HG03135 (cell line): ENCODE results near the gene MADCAM1.

ENCODE experiments used
- ATAC-seq: cut with Tn5 transposase; IDR thresholded peaks from one replicate; pipeline ENCODE4 v1.9.1; 2021; ENCODE audit warnings: mild to moderate bottlenecking, moderate library complexity; ENCODE audit not compliant: unreplicated experiment

MADCAM1 gene

DNA sequence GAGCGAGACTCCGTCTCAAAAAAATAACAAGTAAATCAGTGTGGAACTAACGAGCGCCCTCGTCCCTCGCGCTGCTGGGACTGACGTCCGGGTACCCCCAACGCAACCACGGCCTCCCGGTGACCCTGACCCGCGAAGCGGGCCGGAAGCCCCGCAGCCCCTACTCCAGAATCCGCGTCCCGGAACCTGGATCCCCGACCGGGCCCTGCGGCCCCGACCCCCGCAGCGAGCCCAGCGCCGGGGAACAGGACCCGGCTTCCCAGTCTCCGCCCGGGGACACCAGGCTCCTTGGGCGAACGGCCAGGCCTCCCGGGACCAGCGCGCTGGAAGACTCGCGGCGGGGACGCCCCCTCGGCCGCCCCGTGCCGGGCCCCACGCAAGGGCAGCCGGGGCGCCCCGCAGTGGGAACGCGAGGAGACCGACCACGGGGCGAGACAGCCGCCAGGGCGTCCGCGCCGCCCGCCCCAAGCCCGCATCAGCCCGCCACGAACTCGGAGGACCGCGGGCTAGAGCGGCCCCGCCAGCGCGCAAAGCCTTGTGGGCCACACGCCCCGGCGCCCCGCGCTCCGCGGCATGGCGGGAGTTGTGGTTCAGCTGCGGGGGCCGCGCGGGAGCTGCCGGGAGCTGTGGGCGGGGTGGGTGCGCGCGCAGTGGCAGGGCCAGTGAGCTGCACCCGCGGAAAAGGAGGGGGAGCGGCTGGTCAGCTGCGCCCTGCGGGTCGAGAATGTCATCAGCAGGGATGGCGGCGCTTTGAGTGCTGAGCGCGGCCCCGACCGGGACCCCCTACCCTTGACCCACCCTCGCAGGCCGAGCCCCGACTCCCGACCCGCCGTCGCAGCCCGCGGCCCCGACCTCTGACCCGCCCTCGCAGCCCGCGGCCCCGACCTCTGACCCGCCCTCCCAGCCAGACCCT, 7.5 kb upstream of the MADCAM1 start:
- ATAC-seq, result peak; percentile 62

DNA sequence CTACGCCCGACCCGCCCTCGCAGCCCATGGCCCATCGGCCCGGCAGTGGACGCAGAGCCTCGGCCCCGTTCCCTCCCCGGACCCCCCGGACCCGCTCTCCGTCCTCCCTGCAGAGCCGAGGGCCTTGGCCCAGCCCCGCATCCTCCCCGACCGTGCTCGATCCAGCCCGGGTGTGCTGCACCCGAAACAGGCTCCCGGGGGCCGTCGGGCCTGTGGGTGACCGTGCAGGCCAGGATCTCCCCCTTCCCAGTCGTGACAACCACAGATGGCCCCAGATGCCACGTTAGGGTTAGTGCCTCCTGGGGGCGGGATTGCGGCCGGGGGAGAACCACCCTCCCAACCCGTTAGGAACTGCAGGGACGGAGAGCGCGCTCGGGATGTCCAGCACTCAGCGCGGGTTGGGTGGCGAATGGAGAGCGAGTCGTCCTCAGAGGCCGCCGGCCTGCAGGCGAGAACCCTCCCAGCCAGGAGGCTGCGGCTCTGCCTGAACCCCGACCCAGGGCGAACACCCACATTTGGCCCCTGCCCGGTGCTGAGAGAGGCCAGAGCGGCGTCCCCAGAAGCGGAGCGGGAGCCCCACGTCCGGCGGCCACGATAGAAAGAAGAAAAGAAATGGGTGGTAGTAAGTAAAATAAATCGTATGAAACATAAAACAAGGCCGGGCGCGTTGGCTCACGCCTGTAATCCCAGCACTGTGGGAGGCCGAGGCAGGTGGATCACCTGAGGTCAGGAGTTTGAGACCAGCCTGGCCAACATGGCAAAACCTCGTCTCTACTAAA, 6.7 kb upstream of the MADCAM1 start:
- no peak for ATAC-seq

DNA sequence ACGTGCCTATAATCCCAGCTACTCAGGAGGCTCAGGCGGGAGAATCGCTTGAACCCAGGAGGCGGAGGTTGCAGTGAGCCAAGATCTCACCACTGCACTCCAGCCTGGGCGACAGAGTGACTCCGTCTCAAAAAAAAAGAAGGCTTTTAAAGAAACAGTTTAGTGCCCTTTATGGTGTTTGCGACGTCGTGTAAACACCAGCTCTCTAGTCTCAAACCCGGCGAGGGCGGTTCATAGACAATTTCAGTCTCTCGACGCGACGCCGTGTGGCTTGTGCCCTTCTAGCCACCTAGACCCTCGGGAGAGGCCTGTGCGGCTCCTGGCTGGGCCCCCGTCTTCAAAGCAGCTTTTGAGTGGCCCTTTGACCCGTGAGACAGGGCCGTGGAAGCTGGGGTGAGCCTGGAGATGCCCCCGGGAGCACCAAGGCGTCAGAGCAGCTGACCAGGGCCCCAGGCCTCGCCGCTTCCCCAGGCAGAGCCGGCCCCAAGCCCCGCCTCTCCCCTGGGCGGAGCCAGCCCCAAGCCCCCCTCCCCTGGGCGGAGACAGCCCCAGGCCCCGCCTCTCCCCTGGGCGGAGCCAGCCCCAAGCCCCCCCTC, 5.0 kb upstream of the MADCAM1 start:
- no peak for ATAC-seq

DNA sequence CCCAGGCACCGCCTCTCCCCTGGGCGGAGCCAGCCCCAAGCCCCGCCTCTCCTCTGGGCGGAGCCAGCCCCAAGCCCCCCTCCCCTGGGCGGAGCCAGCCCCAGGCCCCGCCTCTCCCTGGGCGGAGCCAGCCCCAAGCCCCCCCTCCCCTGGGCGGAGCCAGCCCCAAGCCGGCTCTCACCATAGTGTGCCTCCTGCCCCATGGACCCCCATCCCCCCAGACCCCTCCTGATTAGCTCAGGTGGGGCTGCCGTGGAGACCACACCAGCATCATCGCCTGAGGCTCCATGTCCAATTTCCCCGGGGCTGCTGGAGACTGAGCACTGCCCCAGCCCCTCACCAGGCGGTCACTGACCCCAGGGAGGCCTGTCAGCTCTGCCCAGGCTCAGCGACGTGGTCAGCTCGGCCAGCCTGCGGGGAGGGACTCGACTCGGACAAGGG, 4.2 kb upstream of the MADCAM1 start:
- ATAC-seq, result no peak

DNA sequence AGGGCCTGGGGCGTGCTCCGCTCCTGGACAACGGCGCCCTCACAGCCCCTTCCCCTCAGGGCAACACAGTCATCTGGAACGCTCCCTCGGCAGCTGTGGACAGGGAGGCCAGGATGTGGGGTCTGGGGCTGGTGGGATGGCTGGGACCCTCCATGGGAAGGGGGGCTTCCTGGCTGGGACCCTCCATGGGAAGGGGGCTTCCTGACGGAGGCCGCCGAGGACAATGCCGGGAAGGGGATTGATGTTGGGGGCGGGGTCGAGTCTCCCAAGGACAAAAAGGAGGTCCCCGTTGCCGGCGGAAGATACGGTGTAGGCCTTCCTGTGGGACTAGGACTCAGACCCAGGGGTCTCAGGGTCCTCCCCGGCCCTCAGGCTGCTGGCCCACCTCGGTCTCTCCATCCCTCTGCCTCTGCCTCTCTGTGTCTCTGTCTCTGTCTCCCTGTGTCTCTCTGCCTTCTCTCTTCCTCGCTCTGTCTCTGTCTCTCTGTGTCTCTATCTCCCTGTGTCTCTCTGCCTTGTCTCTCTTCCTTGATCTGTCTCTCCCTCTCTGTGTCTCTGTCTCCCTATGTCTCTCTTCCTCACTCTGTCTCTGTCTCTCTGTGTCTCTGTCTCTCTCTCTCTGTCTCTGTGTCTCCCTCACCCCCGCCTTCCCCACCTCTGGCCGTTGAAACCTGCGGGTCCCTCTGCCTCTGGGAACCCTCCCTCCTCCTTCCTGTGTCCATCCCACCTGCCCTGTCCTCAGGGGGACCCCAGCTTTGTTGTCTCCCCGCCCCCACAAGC, 2.7 kb upstream of the MADCAM1 start:
- ATAC-seq, result no peak

GRCh38 chr19:494171-495080, 1.9 kb upstream of the MADCAM1 start:
- ATAC-seq, result no peak

GRCh38 chr19:495081-495401, 1.2 kb upstream of the MADCAM1 start:
- no peak for ATAC-seq

GRCh38 chr19:495402-496111, 729 bp upstream of the MADCAM1 start:
- ATAC-seq, result no peak

DNA sequence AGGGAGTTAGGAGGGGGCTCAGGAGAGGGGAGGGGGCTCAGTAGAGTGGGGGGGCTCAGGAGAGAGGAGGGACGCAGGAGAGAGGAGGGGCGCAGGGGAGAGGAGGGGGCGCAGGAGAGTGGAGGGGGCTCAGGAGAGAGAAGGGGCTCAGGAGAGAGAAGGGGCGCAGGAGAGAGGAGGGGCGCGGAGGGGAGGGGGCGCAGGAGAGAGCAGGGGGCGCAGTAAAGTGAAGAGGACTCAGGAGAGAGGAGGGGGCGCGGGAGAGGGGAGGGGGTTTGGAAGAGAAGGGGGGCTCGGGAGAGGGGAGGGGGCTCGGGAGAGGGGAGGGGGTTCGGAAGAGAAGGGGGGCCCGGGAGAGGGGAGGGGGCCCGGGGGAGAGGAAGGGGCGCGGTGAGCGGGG, 700 bp downstream of the MADCAM1 start:
- no peak for ATAC-seq

GRCh38 chr19:497491-497868, 1.2 kb downstream of the MADCAM1 start:
- ATAC-seq, result no peak

GRCh38 chr19:497869-498510, 1.7 kb downstream of the MADCAM1 start:
- ATAC-seq, result no peak

DNA sequence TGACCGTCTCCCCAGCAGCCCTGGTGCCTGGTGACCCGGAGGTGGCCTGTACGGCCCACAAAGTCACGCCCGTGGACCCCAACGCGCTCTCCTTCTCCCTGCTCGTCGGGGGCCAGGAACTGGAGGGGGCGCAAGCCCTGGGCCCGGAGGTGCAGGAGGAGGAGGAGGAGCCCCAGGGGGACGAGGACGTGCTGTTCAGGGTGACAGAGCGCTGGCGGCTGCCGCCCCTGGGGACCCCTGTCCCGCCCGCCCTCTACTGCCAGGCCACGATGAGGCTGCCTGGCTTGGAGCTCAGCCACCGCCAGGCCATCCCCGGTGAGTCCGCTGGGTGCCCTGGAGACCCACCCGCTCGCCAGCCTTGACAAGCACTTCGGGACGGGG, 2.2 kb downstream of the MADCAM1 start:
- ATAC-seq, result no peak

DNA sequence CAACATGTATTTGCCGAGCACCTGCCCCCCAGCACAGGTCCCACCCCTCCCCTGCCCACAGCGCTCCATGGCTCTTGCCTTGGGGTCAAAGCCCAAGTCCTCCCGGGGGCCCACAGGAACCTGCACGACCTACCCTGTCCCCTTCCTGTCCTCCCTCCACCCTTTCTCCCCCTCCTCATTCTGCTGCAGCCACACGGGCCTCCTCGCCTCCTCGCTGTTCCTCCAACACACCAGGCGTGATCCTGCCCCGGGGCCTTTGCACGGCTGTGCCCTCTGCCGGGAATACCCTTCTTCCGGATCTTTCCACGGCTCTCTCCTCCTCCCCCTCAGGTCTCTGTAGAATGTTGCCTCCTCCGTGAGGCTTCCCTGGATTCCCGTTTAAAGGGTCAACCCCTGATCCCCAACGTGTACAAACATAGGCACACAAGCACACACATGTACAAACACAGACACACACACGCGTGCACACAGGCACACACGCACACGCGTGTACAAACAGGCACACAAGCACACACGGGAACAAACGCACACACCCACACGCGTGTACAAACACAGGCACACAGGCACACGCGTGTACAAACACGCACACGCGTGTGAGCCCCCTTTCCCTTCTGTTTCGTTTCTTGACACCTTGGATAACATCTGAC, 2.8 kb downstream of the MADCAM1 start:
- ATAC-seq, result no peak

DNA sequence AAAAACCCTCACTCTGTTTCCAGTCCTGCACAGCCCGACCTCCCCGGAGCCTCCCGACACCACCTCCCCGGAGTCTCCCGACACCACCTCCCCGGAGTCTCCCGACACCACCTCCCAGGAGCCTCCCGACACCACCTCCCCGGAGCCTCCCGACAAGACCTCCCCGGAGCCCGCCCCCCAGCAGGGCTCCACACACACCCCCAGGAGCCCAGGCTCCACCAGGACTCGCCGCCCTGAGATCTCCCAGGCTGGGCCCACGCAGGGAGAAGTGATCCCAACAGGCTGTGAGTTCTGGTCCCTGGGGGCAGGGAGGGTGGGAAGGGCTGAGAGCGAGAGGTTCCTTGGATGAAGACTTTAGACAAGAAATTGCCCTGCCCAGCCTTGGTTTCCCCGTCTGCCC, 5.4 kb downstream of the MADCAM1 start:
- no peak for ATAC-seq

DNA sequence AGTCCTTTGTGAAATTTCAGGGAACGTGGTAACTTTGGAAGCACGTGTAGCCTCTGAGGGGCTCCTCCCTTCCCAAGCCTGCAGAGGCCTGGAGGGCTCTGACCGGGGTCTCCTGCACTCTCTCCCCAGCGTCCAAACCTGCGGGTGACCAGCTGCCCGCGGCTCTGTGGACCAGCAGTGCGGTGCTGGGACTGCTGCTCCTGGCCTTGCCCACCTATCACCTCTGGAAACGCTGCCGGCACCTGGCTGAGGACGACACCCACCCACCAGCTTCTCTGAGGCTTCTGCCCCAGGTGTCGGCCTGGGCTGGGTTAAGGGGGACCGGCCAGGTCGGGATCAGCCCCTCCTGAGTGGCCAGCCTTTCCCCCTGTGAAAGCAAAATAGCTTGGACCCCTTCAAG, 8.3 kb downstream of the MADCAM1 start:
- ATAC-seq, result no peak

- peak; percentile 67 for ATAC-seq
Observed at GRCh38 chr19:506404-507285, 10.4 kb downstream of the MADCAM1 start.
